ENCODE measurements around the gene ARHGEF11.
A peak's percentile ranks its signal among the peaks of the same experiment; 100 is the strongest.
"Not testable (repeated sequence)": the region's sequence is repeated elsewhere in the genome, so short reads cannot be mapped to it uniquely, and the experiment has no call there.

ARHGEF11 gene

DNA sequence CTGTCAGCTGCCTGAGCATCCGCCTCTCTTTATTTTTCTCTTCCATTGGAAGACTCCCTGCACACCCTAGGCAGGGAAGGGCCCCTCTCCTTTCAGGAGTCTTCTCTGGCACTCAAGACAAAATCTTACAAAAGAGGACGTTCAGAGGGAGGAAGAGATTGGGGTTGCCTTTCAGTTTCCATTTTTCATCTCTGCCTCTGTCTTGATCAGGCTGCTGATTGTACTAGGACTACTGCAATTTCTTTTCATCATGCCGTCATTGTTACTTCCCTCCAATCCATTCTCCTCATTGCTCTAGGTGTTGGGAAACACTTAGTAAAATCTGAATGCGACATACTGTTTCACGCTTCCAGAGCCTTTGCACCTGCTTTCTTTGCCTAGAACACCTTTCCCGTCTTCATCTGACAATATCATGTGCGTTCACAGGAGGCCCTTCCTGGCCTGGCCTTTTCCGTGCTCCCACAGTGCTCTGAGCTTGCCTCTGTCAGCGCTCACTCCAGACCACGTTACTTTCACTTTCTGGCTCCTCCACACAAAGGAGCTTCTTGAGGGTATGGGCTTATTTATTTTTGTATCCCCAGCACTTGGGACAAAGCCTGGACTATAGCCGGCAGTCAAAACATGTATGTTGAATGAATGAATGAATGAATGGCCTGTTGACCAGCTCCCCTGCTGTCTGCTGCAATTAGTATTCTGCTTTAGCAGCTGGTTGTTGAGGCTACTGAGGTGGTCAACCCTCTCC, 114.2 kb downstream of the ARHGEF11 start:
- DNase-seq (ENCODE audit: low read depth in 2 of 3, low spot score in 1 of 3): no peak

DNA sequence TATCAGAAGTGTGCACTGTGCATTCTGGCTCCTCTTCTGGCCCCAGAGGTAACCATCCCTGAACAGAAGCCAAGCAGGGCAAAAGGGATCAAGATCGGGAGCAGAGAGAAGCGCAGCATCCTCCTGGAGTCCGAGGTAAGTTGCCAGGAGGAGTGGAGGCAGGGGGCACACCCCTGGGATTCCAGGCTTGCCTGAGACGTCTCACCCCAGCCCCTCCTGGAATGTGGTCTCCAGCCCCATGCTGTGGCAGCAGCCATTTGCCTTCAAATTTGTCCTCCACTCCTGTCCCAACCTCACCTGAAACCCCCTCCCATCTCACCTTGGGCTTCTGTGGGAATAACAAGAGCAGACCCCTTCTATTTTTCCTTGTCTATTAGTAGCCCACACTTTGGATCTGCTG, 115.1 kb downstream of the ARHGEF11 start:
- no peak for DNase-seq (ENCODE audit: low read depth in 2 of 3, low spot score in 1 of 3)

DNA sequence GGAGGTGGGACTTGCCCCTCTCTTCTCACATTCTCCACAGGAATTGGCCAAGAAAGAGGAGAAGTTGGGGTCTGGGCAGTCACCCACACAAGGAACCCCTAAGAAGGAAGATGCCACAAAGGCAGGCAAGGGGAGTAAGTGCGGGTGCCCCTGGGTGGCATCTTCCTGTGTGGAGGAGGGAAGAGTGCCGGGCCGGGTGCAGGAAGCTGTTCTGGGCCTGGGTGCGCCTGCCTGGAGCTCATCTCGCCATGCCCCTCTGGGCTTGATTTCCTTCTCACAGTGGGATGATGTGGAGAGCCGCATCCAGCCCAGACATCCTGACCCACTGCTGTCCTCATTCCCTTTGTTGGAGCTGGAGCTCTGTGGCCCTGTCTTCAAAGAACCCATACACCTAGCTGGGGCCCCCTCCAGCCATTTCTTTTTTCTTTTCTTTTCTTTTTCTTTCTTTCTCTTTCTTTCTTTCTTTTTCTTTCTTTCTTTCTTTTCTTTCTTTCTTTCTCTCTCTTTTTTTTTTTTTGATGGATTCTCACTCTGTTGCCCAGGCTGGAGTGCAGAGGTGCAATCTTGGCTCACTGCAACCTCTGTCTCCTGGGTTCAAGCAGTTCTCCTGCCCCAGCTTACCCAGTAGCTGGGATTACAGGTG, 115.8 kb downstream of the ARHGEF11 start:
- DNase-seq (ENCODE audit: low read depth in 2 of 3, low spot score in 1 of 3): no peak

DNA sequence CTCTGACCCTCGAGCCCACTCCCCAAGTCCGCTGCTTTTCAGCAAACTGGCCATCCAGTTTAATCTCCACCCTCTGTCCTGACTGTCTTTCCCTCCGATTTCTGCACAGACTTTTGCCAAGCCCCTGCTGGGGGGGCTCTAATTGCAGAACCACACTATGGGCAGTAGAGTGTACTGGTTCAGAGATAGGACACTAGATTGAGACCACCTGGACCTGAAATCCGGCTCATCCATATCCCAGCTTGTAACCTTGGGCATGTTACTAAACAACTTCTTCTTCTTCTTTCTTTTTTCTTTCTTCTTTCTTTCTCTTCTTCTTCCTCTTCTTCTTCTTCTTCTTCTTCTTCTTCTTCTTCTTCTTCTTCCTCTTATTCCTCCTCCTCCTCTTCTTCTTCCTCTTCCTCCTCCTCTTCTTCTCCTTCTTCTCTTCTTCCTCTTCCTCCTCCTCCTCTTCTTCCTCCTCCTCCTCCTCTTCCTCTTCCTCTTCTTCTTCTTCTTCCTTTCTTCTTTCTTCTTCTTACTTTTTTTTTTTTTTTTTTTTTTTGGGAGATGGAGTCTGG, 117.4 kb downstream of the ARHGEF11 start:
- DNase-seq (ENCODE audit: low read depth in 2 of 3, low spot score in 1 of 3): no peak

- peak; percentile 48 to 68 (median 59) for DNase-seq (ENCODE audit: low read depth in 2 of 3, low spot score in 1 of 3)
These were observed 118.1 kb downstream of the ARHGEF11 start for GRCh38 chr1:156927215-156928042.

GRCh38 chr1:156926695-156927094, 118.8 kb downstream of the ARHGEF11 start:
- not testable (repeated sequence) for DNase-seq (ENCODE audit: low read depth in 2 of 3, low spot score in 1 of 3)

DNA sequence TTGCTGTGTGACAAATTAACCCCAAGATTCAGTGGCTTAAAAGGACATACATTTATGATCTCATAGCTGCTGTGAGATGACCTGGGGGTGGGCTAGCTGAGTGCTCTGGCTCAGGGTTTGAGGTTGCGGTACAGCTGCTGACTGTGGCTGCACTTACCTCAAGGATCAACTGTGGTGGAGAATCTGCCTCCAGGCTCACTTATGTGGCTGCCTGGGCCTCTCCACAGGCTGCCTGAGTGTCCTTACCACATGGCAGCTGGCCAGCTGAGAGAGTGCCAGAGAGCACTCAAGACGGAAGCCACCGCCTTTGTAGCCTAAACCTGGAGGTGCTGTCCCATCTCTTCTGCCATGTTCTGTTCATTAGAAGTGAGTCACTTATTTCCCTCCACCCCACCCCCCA, 119.4 kb downstream of the ARHGEF11 start:
- DNase-seq (ENCODE audit: low read depth in 2 of 3, low spot score in 1 of 3): peak; percentile 25 to 65 (median 42)

GRCh38 chr1:156925154-156926010, 120.2 kb downstream of the ARHGEF11 start:
- DNase-seq (ENCODE audit: low read depth in 2 of 3, low spot score in 1 of 3): no peak

- DNase-seq (ENCODE audit: low read depth in 2 of 3, low spot score in 1 of 3): no peak
These were observed 120.9 kb downstream of the ARHGEF11 start for GRCh38 chr1:156924478-156925153.

DNA sequence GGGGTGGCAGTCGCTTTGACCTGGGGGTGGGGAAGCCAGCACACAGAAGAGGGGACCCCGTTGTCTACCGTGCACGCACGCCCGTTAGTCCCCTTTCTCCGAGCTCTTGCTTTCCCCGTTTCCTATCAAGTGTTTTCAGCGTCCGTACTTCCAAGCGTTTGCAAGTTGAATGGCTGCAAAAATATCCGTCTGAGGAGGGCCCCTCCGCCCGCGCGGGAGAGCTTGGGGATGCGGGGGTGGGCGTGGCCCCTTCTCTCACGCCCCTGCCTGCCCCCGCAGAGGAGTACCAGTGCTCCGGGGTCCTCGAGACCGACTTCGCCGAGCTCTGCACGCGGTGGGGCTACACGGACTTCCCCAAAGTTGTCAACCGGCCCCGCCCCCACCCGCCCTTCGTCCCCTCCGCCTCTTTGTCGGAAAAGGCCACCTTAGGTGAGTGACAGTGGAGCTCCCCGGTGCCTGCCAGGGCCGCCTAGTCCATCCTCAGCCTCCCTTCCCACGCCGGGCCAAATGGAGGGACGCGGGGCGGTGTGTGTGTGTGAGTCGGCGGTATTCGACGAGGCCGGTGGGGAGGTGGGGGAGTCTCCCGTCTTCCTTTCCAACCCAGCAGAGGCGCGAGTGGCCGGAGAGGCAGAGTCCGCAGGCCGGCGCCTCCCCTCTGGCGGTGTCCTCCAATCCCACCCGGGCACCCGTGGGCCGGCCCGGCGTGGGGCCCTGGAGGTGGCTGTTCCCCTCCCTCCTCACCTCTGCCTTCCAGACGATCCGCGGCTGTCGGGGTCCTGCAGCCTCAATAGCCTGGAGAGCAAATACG, 121.7 kb downstream of the ARHGEF11 start:
- DNase-seq (ENCODE audit: low read depth in 2 of 3, low spot score in 1 of 3): no peak

DNA sequence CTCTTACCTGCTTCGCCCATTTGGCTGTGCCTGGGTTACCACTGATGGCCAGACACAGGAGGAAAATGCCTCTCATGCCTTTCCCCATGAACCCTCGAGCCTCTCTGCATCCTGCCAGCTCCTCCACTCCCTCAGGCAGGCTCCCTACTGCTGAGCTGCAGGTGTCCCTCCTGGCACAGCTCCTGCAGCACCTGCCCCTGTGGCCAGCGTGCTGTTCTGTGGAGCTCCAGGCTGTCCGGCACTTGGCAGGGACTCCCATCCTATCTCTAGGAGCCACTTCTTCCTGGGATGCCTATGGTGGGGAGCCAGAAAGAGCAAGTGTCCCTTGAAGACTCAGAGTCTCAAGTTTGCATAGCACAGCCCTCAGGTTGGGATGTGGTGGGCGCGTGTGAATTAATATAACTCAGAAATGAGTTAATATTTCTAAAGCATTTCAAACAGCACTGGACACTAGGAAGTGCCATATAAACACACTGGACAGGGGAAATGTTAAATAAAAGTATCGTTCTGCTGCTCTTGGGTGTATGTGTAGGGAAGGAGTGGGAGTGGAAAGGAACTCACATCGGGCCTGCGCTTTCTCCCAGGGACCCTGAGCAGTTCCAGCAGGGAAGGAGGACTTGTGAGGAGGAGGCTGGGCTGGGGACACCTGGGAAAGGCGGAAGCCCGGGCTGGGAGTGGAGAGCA, 122.4 kb downstream of the ARHGEF11 start:
- no peak for DNase-seq (ENCODE audit: low read depth in 2 of 3, low spot score in 1 of 3)

DNA sequence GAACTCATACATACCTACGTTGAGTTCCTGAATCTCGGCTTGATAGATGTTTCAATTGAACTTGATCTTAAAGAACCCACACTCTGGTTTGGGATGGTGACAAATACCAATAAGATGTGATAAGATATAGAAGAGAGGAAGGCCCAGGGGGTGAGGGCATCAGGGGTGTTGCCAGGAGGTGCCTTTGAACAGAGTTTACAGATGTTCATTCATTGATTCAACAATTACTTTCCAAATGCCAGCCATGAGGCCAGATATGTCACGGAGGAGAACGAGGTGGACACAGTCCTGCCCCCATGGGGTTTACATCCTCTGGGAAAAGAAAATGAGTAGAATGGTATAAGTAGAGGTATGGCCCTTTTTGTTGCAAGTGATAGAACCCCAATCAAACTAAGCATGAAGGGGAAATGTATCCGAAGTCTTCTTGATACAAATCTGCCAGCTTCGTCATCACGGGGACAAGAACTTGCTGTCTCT, 124.5 kb downstream of the ARHGEF11 start:
- DNase-seq (ENCODE audit: low read depth in 2 of 3, low spot score in 1 of 3): no peak

DNA sequence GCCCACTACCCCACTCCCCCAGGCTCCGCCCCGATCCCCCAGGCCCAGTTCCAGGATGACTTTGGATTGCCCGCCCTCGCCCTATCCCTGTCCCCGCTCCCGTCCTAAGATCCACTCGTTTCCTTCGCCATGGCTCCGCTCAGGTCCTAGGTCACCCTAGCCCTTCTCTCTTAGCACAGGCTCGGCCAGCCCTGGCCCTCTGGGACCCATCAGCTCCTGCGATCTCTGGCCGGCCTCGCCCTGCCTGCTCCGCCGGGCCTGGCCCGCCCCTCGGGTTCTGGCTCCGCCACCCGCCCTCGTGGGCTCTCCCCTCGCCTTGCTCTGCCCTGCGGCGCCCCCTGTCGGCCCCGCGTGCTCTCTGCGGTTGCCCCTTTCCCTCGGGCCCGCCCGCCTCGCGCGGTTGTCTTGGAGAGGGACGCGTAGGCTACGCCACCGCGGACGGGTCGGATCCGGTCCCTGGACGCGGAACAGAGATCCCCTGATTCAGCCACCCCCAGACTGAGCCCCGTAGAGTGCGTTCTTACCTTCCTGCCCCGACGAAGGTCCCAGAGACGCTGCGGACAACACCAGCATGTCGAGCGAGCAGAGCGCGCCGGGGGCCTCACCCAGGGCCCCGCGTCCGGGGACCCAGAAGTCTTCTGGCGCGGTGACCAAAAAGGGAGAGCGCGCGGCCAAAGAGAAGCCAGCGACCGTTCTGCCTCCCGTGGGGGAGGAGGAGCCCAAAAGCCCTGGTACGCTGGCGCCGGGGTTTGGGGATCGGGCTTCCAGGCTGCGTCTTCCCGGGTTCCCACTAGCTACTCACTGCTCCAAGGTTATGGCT, 125.1 kb downstream of the ARHGEF11 start, which contains the start of gene LRRC71:
LRRC71 (plus strand) TSS at position 400 of the 820 bp plus-strand sequence; CDS start at position 572, 172 bp downstream.
- peak; percentile 64 to 67 (median 66) for DNase-seq (ENCODE audit: low read depth in 2 of 3, low spot score in 1 of 3)

GRCh38 chr1:156914440-156914856, 131.1 kb downstream of the ARHGEF11 start:
- no peak for DNase-seq (ENCODE audit: low read depth in 2 of 3, low spot score in 1 of 3)

GRCh38 chr1:156913809-156914387, 131.6 kb downstream of the ARHGEF11 start:
- DNase-seq (ENCODE audit: low read depth in 2 of 3, low spot score in 1 of 3): no peak

DNA sequence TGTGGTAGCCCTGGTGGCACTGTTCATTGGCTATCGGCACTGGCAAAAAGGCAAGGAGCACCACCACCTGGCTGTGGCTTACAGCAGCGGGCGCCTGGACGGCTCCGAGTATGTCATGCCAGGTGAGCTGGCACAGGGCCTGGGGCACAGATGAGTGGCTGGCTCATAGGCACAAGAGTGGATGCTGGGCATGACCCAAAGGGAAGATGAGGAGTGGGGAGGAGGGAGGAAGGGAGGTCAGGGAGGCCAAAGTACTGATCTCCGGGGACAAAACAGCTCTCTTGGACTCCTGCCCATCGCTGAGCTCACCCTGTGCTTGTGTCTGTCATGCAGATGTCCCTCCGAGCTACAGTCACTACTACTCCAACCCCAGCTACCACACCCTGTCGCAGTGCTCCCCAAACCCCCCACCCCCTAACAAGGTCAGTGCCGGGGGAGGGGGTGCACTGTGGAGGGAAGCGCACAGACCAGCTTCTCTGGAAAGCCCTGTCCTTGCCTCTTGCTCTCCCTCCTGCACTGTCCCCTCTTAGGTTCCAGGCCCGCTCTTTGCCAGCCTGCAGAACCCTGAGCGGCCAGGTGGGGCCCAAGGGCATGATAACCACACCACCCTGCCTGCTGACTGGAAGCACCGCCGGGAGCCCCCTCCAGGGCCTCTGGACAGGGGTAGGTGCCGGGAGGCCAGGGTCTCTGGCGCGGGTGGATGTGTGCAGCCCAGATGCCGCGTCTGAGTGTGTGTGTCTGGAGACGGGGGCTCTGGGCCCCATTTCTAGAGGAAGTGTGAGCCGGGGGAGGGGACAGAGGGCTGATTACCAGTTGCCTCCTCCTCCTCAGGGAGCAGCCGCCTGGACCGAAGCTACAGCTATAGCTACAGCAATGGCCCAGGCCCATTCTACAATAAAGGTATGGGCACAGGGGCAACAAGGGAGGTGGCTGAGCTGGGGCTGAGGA, 132.4 kb downstream of the ARHGEF11 start:
- DNase-seq (ENCODE audit: low read depth in 2 of 3, low spot score in 1 of 3): no peak

Measured in stimulated activated CD4-positive, alpha-beta T cell treated with anti-CD3 and anti-CD28 coated beads, Interleukin-12 subunit alpha, Interleukin-12 subunit beta, amount 100 ng/mL, for 48 hours (primary cell).